Natural killer cell (primary cell): Measurements from ENCODE around the gene SDC1. TPM values are rescaled to one million over a fixed set of nuclear protein-coding genes. Genes with fewer than 3 reads are reported as not detected.

ENCODE experiments used
- ATAC-seq, 3 donors: fragments of 150-1000 bp in 2 of 3; fragments of 200-7000 bp in 1 of 3; cut with Tn5 transposase; 1 replicate in 1 of 3; 2 replicates in 2 of 3; pipeline ENCODE4 v1.10.0; 2021; ENCODE audit warnings: mild to moderate bottlenecking in 2 of 3, moderate library complexity in 2 of 3
- DNase-seq, 2 donors: peaks; one replicate each; pipeline versions ENCODE4 v3.0.0 to v3.0.0-alpha.2; 2013 to 2021; ENCODE audit warnings: mixed read lengths in 1 of 2
- H3K27ac ChIP-seq: one replicate; pipeline ENCODE4 v1.5.1; 2013; ENCODE audit warnings: mild to moderate bottlenecking, low read length
- H3K27me3 ChIP-seq: one replicate; pipeline ENCODE4 v1.6.1; 2013; ENCODE audit warnings: low read length; ENCODE audit not compliant: control insufficient read depth, insufficient read depth
- H3K36me3 ChIP-seq: one replicate; pipeline ENCODE4 v1.6.1; 2013; ENCODE audit warnings: low read length; ENCODE audit not compliant: control insufficient read depth, insufficient read depth
- H3K4me1 ChIP-seq: one replicate; pipeline ENCODE4 v1.6.1; 2013; ENCODE audit warnings: low read length; ENCODE audit not compliant: control insufficient read depth, insufficient read depth
- H3K4me3 ChIP-seq: one replicate; pipeline ENCODE4 v1.5.1; 2013; ENCODE audit warnings: low read length
- H3K9me3 ChIP-seq: one replicate; pipeline ENCODE4 v1.6.1; 2013; ENCODE audit warnings: low read length; ENCODE audit not compliant: control insufficient read depth, insufficient read depth
- H3K27ac Mint-ChIP-seq, 2 donors: one replicate each; pipeline ENCODE4 v1.8.0; 2022; ENCODE audit warnings: mild to moderate bottlenecking in 2 of 2, mixed read lengths in 2 of 2, moderate library complexity in 1 of 2
- H3K27me3 Mint-ChIP-seq, 2 donors: one replicate each; pipeline ENCODE4 v1.8.0; 2022; ENCODE audit warnings: low read depth in 2 of 2, mixed read lengths in 2 of 2
- H3K36me3 Mint-ChIP-seq: one replicate; pipeline ENCODE4 v1.8.0; 2022; ENCODE audit warnings: mixed read lengths
- H3K4me1 Mint-ChIP-seq, 2 donors: one replicate each; pipeline ENCODE4 v1.8.0; 2022; ENCODE audit warnings: mixed read lengths in 2 of 2
- H3K4me3 Mint-ChIP-seq: one replicate; pipeline ENCODE4 v1.8.0; 2022; ENCODE audit warnings: mild to moderate bottlenecking, moderate library complexity, mixed read lengths
- H3K9me3 Mint-ChIP-seq, 2 donors: one replicate each; pipeline ENCODE4 v1.8.0; 2022; ENCODE audit warnings: mixed read lengths in 2 of 2
- CTCF ChIP-seq: fragments of 200-600 bp; IDR thresholded peaks from one replicate; pipeline ENCODE4 v1.8.0; 2022; ENCODE audit warnings: antibody characterized with exemption
- WGBS: methylation state at CpG from one replicate; pipeline ENCODE4 v1.1.7; 2013; ENCODE audit warnings: missing lambda C conversion rate; ENCODE audit not compliant: insufficient coverage; 5-methylcytosine and 5-hydroxymethylcytosine counted together
- intact Hi-C: fragments of 100-400 bp; cut with micrococcal nuclease; formaldehyde crosslinking; loops from one replicate; pipeline ENCODE4 v1.14.2; 2022
- total RNA-seq, 4 donors: library from RNA; stranded (reverse); fragments of 120-200 nt in 1 of 4; gene quantifications; one replicate each; pipeline versions ENCODE4 v1.2.3 to v1.2.4, GENCODE V29; 2013 to 2022

The SDC1 gene
- total RNA-seq, 3 donors from 2014 or later (not counting 1 experiment from before 2014, with no cell fraction given) = 0.63 TPM; not detected in 2

GRCh38 chr2:20185176-20186022 is 39.5 kb downstream of the SDC1 start:
- no peak for TF ChIP-seq CTCF
- peaks cover 0 to 7% of the 10 kb centered on the region in 2 donors for H3K27me3 Mint-ChIP-seq
- no peaks in the 10 kb centered on the region for H3K27me3 ChIP-seq
- no peak overlapping the region for H3K27ac Mint-ChIP-seq
- no peaks in the 10 kb centered on the region for H3K4me1 Mint-ChIP-seq
- intact Hi-C loops = no loop called here
- no peaks in the 10 kb centered on the region for H3K36me3 ChIP-seq
- H3K9me3 Mint-ChIP-seq = no peaks in the 10 kb centered on the region
- no peak overlapping the region for H3K4me3 ChIP-seq
- H3K36me3 Mint-ChIP-seq = no peaks in the 10 kb centered on the region
- H3K4me1 ChIP-seq = no peaks in the 10 kb centered on the region
- ATAC-seq (no peak), DNase-seq (no peak)
- no peaks in the 10 kb centered on the region for H3K9me3 ChIP-seq
- no peak overlapping the region for H3K27ac ChIP-seq
- 74% methylated on average over 18 of the region's 18 CpGs for WGBS
- H3K4me3 Mint-ChIP-seq = no peak overlapping the region

DNA sequence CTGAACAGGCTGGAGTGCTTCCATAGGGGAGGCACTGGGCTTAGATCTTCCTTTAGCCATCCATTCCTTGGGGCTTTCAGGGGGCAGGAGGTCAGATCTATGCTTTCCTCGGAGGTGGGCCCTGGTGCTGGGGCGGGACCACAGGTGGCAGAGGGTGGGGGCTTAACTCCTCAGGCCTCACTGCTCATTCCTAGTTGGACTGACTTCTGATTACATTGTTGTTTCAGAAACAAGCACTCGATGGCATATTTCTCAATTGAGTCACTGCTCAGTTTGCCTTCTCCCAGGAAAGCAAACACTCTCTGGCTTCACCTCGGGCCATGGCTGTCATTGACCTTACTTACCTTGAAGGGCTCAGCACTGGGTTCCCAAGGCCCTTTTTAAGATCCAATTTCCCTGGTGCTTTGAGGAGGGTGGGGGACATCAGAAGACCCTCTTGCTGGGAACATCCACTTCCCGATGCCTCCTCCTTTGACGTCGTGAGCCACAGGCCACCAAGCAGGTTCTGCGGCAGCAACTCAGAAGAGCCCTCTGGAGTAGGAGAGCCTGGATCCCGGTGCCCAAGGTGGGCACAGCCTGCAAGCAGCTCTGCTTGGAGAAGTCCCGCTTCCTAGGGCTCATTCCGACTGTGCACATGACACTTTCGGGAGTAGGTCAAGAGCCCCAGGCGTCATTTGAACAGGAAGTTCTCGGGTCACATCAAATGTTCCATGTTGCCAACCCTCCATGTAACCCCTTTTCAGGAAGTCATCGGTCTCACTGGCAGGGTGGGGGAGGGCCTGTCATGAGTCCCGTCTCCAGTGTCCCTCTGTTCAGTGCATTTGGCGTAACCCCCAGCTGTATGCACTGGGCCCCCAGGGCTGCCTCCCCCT is 40.6 kb downstream of the SDC1 start:
- H3K27me3 Mint-ChIP-seq = peaks cover 0 to 4% of the 10 kb centered on the region in 2 donors
- WGBS = 80% methylated on average over 17 of the region's 17 CpGs
- Histone ChIP-seq H3K36me3 (no peaks in the 10 kb centered on the region), H3K9me3 (no peaks in the 10 kb centered on the region), H3K27me3 (no peaks in the 10 kb centered on the region), H3K4me3 (no peak overlapping the region), H3K4me1 (no peaks in the 10 kb centered on the region), H3K27ac (no peak overlapping the region)
- no peaks in the 10 kb centered on the region for H3K4me1 Mint-ChIP-seq
- DNase-seq (no peak), ATAC-seq (no peak)
- TF ChIP-seq CTCF = no peak
- H3K36me3 Mint-ChIP-seq = no peaks in the 10 kb centered on the region
- no peak overlapping the region for H3K4me3 Mint-ChIP-seq
- no peaks in the 10 kb centered on the region for H3K9me3 Mint-ChIP-seq
- intact Hi-C loops = no loop called here
- H3K27ac Mint-ChIP-seq = no peak overlapping the region

- Mint-ChIP-seq H3K9me3 (no peaks in the 10 kb centered on the region), H3K36me3 (no peaks in the 10 kb centered on the region), H3K27me3 (no peaks in the 10 kb centered on the region), H3K4me3 (no peak overlapping the region), H3K4me1 (no peaks in the 10 kb centered on the region), H3K27ac (no peak overlapping the region)
- H3K4me1 ChIP-seq = no peaks in the 10 kb centered on the region
- no peak overlapping the region for H3K27ac ChIP-seq
- no peak overlapping the region for H3K4me3 ChIP-seq
- DNase-seq = no peak
- 33% methylated on average over 1 of the region's 1 CpG for WGBS
- no peaks in the 10 kb centered on the region for H3K36me3 ChIP-seq
- no peaks in the 10 kb centered on the region for H3K27me3 ChIP-seq
- TF ChIP-seq CTCF = no peak
- H3K9me3 ChIP-seq = no peaks in the 10 kb centered on the region
- intact Hi-C loops = no loop called here
- no peak for ATAC-seq
These were observed 41.6 kb downstream of the SDC1 start for GRCh38 chr2:20183373-20183772.
